Measurements from ENCODE around the gene VPS45.
"Not testable (repeated sequence)": the region's sequence is repeated elsewhere in the genome, so short reads cannot be mapped to it uniquely, and the experiment has no call there.

The VPS45 gene

GRCh38 chr1:150067184-150068108, at the start of gene VPS45:
Gene VPS45 (plus strand): TSS chr1:150067776. CDS start chr1:150067858, 82 bp downstream.
- peak; percentile 84 for DNase-seq (ENCODE audit: low read depth)

GRCh38 chr1:150018165-150018564, 49.4 kb upstream of the VPS45 start:
- DNase-seq (ENCODE audit: low read depth), result no peak

- no peak for DNase-seq (ENCODE audit: low read depth)
Measured at GRCh38 chr1:150020711-150021110, 46.9 kb upstream of the VPS45 start.

- no peak for DNase-seq (ENCODE audit: low read depth)
Measured at GRCh38 chr1:150021191-150021694, 46.3 kb upstream of the VPS45 start.

GRCh38 chr1:150022357-150022756, 45.2 kb upstream of the VPS45 start:
- DNase-seq (ENCODE audit: low read depth), result no peak

- DNase-seq (ENCODE audit: low read depth), result no peak
Measured at GRCh38 chr1:150024156-150024555, 43.4 kb upstream of the VPS45 start.

- DNase-seq (ENCODE audit: low read depth), result no peak
Measured at GRCh38 chr1:150028322-150028721, 39.3 kb upstream of the VPS45 start.

GRCh38 chr1:150034336-150034735, 33.2 kb upstream of the VPS45 start:
- no peak for DNase-seq (ENCODE audit: low read depth)

GRCh38 chr1:150049926-150050325, 17.6 kb upstream of the VPS45 start:
- no peak for DNase-seq (ENCODE audit: low read depth)

GRCh38 chr1:150051089-150051373, 16.5 kb upstream of the VPS45 start:
- no peak for DNase-seq (ENCODE audit: low read depth)

- DNase-seq (ENCODE audit: low read depth), result not testable (repeated sequence)
Measured at GRCh38 chr1:150051905-150052412, 15.6 kb upstream of the VPS45 start.

GRCh38 chr1:150053926-150054325, 13.7 kb upstream of the VPS45 start:
- DNase-seq (ENCODE audit: low read depth), result no peak

GRCh38 chr1:150055507-150055906, 12.1 kb upstream of the VPS45 start:
- not testable (repeated sequence) for DNase-seq (ENCODE audit: low read depth)

- DNase-seq (ENCODE audit: low read depth), result no peak
Measured at GRCh38 chr1:150056407-150056806, 11.2 kb upstream of the VPS45 start.

- DNase-seq (ENCODE audit: low read depth), result no peak
Measured at GRCh38 chr1:150060260-150060659, 7.3 kb upstream of the VPS45 start.

GRCh38 chr1:150061632-150062101, 5.9 kb upstream of the VPS45 start:
- DNase-seq (ENCODE audit: low read depth), result peak; percentile 27

- no peak for DNase-seq (ENCODE audit: low read depth)
Measured at GRCh38 chr1:150062113-150062512, 5.5 kb upstream of the VPS45 start.

- DNase-seq (ENCODE audit: low read depth), result no peak
Measured at GRCh38 chr1:150065184-150065871, 2.2 kb upstream of the VPS45 start.

GRCh38 chr1:150066328-150066727, 1.2 kb upstream of the VPS45 start:
- no peak for DNase-seq (ENCODE audit: low read depth)

GRCh38 chr1:150066838-150067183, 765 bp upstream of the VPS45 start:
- DNase-seq (ENCODE audit: low read depth), result no peak

- DNase-seq (ENCODE audit: low read depth), result no peak
Measured at GRCh38 chr1:150068109-150068435, 496 bp downstream of the VPS45 start.

GRCh38 chr1:150069923-150070322, 2.3 kb downstream of the VPS45 start:
- DNase-seq (ENCODE audit: low read depth), result no peak

GRCh38 chr1:150072959-150073358, 5.4 kb downstream of the VPS45 start:
- DNase-seq (ENCODE audit: low read depth), result peak; percentile 13

All from fibroblast of the conjunctiva (primary cell).